ENCODE results near the gene TMEM50B.

- TF ChIP-seq RFX5 (IDR thresholded peaks at IDR 0.05) (no peak), MAX (IDR thresholded peaks at IDR 0.05) (no peak), POLR2A (IDR thresholded peaks at IDR 0.05; ENCODE audit: low read length) (no peak), CHD4 (IDR thresholded peaks at IDR 0.05; ENCODE audit: borderline replicate concordance) (no peak), ELK1 (IDR thresholded peaks at IDR 0.05; ENCODE audit: low read depth, low read length) (no peak), CTCF (IDR thresholded peaks at IDR 0.05) (no peak), CHD2 (IDR thresholded peaks at IDR 0.05; ENCODE audit: low read length, partially characterized antibody) (no peak), CEBPB (IDR thresholded peaks at IDR 0.05) (no peak)
These were observed 20.9 kb downstream of the TMEM50B start for GRCh38 chr21:33458861-33459260.

Measured in A549 (cell line).